HT-29 (cell line): ENCODE results near the gene RRP7A. TPM values are rescaled to one million over a fixed set of nuclear protein-coding genes. Genes with fewer than 3 reads are reported as not detected.
"Not testable (repeated sequence)": the region's sequence is repeated elsewhere in the genome, so short reads cannot be mapped to it uniquely, and the experiment has no call there.

ENCODE experiments used
- DNase-seq: peaks from one replicate; pipeline ENCODE4 v3.0.0-alpha.2; 2015; ENCODE audit warnings: low spot score
- total RNA-seq: library from RNA; depleted of rRNA; stranded (reverse); fragments of >200 nt; shearing (Covaris generic); gene quantifications from 2 replicates; pipeline ENCODE4 v1.2.3, GENCODE V29; 2014; rRNA removed

The RRP7A gene
- total RNA-seq, result 38.6 and 40.2 TPM in 2 replicates

DNA sequence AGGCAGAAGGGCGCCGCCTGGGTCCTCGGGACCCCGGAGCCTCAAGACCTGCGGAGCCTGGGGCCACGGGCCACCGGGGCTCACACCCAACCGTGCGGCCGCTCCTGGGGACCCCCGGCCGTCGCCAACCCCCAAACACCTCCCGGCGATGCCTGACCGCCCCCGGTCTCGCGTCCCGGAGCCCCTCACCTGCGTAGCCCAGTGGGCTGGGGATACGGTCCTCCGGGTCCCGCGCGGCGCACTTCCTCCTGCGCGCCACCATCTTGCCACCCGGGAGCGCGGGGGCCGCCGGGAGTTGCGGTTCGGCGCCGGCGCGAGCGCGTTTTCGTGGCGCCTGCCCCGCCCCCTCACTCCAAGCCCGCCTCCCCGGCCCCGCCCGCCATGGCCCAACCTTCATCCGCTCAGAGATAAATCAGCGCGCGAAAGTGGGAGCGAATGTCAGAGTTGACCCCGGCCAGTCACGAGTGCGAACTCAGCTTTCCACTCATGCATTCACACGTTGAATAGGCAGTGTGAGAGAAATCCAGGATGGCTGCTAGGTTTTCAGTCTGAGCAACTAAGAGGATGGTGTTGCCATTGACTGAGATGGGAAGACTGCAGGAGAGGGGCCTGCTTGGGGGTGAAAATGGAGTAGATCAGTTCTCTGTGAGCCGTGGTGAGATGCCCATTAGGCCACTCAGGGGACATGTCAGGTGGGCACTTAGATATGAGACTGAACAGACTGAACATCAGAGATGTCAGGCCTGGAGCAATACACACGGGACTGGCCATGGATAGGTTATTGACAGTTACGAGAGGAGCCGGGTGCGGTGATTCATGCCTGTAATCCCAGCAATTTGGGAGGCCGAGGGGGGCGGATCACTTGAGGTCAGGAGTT is at the start of gene RRP7A:
Gene RRP7A (minus strand): TSS at position 272 of the 877 bp plus-strand sequence. CDS start 10 bp downstream, at position 262.
- peak; percentile 51 for DNase-seq

GRCh38 chr22:42567950-42568349 is 48.4 kb upstream of the RRP7A start:
- DNase-seq, result not testable (repeated sequence)

DNA sequence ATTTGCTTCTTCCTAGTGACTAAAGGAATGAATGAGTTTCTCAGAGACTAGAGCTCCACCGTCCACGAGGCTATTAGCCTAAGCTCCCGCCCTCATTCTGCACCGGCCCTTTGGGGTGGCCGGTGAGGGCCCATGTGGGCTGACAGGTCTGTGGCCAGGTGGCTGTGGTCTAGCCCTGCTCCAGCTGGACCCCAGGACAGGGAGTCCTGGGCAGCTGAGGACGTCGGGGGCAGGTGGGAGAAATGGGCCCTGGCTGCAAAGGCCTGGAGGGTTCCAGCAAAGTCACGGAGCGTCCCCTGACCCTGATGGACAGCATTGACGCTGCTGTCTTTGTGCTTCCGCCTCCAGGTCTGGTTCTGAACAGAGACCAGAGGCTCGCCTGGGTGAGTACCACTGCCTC is 46.4 kb upstream of the RRP7A start:
- DNase-seq, result no peak

DNA sequence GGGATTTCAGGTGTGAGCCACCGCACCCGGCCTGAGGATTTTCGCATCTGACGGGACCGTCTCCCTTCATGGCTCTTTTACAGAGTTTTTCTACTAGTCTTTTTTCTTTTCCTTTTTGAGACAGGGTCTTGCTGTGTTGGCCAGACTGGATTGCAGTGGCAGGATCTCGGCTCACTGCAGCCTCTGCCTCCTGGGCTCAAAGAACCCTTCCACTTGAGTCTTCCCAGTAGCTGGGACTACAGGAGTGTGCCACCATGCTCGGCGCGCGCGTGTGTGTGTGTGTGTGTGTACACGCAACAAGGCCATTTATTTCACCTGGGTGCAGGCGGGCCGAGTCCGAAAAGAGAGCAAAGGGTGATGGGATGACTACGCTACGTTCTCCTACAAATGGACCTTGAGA is 45.1 kb upstream of the RRP7A start:
- no peak for DNase-seq

DNA sequence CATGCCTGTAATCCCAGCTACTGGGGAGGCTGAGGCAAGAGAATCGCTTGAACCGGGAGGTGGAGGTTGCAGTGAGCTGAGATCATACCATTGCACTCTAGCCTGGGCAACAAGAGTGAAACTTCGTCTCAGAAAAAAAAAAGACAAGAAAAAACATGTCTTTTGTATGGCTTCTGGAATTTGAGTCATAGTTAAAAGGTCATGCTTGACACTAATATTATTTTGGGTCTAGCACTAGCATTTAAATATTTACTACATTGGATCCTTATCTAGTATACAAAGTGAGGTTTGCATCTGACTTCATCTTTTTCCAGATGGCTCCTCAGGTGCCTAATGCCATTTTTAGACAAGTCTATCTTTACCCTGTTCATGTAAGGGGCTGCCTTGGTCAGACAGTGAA is 44.3 kb upstream of the RRP7A start:
- DNase-seq, result not testable (repeated sequence)

DNA sequence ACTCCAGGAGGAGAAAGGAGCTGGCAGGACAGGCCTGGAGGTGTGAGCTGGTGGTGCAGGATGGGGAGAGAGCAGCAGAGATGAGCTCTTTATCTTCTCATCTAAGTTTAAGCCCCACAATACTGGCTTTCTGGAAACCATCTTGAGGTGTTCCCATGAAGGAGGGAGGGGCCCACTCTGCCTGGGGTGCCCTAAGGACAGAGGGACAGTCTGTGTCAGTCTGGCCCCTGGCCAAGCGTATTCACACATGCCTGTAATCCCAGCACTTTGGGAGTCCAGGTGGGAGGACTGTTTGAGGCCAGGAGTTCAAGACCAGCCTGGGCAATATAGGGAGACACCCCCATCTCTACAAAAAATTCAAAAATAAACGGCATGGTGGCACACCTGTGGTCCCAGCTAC is 43.1 kb upstream of the RRP7A start:
- no peak for DNase-seq

DNA sequence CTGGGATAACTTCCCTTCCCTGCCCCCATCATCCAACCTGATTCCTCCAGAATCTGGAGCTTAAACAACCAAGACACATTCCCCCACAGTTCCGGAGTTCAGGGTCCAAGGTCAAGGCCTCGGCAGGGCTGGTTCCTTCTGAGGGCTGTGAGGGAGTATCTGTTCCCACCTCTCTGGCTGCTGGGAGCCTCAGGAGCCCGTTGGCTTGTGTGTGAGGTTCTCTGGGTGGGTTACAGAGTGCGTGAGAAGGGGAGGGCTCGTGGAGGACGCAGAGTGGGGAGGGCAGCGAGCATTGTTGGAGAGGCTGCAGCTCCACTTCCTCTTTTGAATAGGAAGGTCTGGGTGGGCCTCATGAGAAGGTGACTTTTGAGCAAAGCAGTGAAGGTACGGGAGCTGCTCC is 42.7 kb upstream of the RRP7A start:
- DNase-seq, result no peak

DNA sequence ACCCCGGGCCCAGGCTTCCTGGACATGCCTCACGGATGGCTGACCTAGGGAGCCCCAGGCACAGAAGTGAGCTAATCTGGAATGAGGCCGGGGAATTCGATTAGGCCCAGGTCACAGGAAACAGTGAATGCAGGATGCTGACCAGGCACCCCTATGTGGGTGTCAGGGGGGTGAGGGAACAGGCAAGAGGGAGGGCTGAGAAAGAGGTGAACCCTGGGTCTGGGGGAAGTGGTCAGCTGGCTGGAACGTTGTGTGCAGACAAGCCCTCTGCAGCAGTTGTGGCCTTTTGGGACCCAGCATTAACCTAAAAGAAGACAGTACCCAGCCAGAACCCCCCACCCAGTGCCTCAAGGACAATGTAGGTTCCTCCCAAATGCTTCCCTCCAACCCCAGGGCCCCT is 42.3 kb upstream of the RRP7A start:
- no peak for DNase-seq

- no peak for DNase-seq
These were observed 41.2 kb upstream of the RRP7A start for GRCh38 chr22:42560781-42561180.

DNA sequence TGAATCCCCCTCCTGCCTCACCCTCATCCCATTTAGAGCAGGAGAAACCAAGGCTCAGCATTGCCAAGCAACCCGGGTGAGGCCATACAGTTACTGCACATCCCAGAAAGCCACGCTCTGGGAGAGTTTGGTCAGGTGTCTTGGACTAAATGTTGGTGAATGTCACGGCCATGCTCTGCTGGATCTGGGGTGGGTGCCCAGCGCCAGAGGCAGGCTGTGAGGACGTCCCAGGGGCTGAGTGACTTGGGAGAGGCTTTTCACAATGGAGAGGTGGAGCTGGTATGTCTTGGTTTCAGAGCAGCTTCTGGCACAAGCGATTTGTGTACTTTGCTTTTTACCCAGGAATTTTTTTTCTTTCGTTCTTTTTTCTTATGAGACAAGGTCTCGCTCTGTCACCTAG is 40.8 kb upstream of the RRP7A start:
- no peak for DNase-seq

- no peak for DNase-seq
These were observed 34.1 kb upstream of the RRP7A start, which contains the start of gene SERHL2 for GRCh38 chr22:42553475-42554361. Gene SERHL2 (plus strand): TSS chr22:42553956. CDS start chr22:42554021, 65 bp downstream.

- DNase-seq, result not testable (repeated sequence)
These were observed 32.7 kb upstream of the RRP7A start for GRCh38 chr22:42552294-42552647.

GRCh38 chr22:42549331-42550060 is 29.9 kb upstream of the RRP7A start:
- no peak for DNase-seq

GRCh38 chr22:42548597-42549330 is 29.2 kb upstream of the RRP7A start:
- DNase-seq, result no peak

- DNase-seq, result not testable (repeated sequence)
These were observed 28.5 kb upstream of the RRP7A start for GRCh38 chr22:42548126-42548525.

- DNase-seq, result no peak
These were observed 28.0 kb upstream of the RRP7A start for GRCh38 chr22:42547562-42547961.

DNA sequence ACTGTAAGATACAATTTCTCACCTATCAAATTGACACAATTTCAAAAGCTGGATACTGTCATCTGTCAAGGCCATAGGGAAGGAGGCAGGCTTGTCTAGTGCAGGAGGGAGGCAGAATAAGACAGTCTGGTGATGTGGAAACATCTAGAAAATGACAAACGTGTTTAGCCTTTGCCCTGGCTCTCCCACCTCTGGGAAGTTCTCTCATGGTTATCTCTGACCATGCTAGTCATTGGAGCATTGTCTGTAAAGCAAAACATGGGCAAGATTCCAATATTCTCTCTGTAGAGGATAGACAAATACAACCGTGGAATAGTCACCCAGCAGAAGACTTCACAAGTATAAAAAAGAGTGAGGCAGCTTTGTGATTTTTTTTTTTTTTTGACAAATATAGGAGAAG is 25.1 kb upstream of the RRP7A start:
- no peak for DNase-seq

DNA sequence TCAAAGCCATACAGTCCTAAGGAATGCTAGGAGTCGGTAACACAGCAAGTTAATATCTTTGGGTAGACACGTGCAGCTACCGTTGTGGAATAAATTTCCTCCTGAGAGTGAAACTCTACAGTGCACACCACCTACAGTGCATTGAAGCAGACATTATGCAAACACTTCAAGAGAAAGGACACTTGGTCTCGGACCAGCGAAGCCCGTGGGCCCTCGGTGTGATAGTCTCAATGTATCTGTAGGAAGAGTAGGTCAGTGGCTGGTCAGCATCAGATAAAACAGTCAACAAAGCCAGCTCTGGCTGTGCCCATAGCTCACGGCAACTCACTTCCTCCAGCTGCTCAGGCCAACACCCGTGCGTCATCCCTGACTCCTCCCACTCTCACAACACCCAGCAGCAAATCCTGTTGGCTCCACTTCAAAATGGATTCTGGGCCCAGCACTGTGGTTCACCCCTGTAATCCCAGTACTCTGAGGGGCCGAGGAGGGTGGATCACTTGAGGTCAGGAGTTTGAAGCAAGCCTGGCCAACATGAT is 19.7 kb upstream of the RRP7A start:
- DNase-seq, result not testable (repeated sequence)

- DNase-seq, result not testable (repeated sequence)
These were observed 17.7 kb upstream of the RRP7A start for GRCh38 chr22:42537199-42537831.

DNA sequence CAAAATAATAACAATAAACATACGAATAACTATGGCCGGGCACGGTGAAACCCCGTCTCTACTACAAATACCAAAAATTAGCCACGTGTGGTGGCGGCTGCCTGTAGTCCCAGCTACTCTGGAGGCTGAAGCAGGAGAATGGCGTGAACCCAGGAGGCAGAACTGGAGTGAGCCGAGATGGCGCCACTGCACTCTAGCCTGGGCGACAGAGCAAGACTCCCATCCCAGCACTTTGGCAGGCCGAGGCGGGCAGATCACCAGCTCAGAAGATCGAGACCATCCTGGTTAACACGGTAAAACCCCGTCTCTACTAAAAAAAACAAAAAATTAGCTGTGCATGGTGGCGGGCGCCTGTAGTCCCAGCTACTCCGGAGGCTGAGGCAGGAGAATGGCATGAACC is 17.0 kb upstream of the RRP7A start:
- not testable (repeated sequence) for DNase-seq
